ENCODE measurements around the gene OR8B8. TPM values are rescaled to one million over a fixed set of nuclear protein-coding genes. Genes with fewer than 3 reads are reported as not detected.

The OR8B8 gene
- total RNA-seq, 1 experiment from 2014 or later: not detected

GRCh38 chr11:124441519-124441918, 4.0 kb downstream of the OR8B8 start:
- H3K4me3 ChIP-seq (replicated peaks in 1 of 2; ENCODE audit: low read depth in 1 of 2, low read length in 2 of 2): no peak overlapping the region
- H4K20me1 ChIP-seq (ENCODE audit: insufficient read depth): no peaks in the 10 kb centered on the region
- H3K9me2 ChIP-seq (ENCODE audit: insufficient read depth): no peaks in the 10 kb centered on the region
- H3K4me1 ChIP-seq (ENCODE audit: control insufficient read depth in 1 of 2, insufficient read depth in 2 of 2, low read length in 2 of 2): no peaks in the 10 kb centered on the region
- H3K27ac ChIP-seq (ENCODE audit: low read depth, low read length): no peak overlapping the region
- no peaks in the 10 kb centered on the region for H3K9me3 ChIP-seq (ENCODE audit: control insufficient read depth in 1 of 2, insufficient read depth in 1 of 2, low read depth in 1 of 2, low read length in 2 of 2)
- peaks cover 59% of the 10 kb centered on the region for H3K27me3 ChIP-seq (ENCODE audit: insufficient read depth, low read length)
- no peak overlapping the region for H3K4me2 ChIP-seq (ENCODE audit: low read length)
- H3K9ac ChIP-seq (ENCODE audit: low read length): no peak overlapping the region
- ATAC-seq (no peak), DNase-seq (ENCODE audit: low read depth, low spot score) (no peak)
- TF ChIP-seq ELF1 (IDR thresholded peaks at IDR 0.05; ENCODE audit: borderline replicate concordance, low read depth): no peak
- TF ChIP-seq EGR1 (IDR thresholded peaks at IDR 0.05; ENCODE audit: low read depth): no peak
- no peak for TF ChIP-seq CBX3 (IDR thresholded peaks at IDR 0.05; ENCODE audit: low read depth)
- no peak for TF ChIP-seq ATF3 (IDR thresholded peaks at IDR 0.05)
- TF ChIP-seq EZH2 (IDR thresholded peaks at IDR 0.05): no peak
- no peak for TF ChIP-seq FOSL1 (IDR thresholded peaks at IDR 0.05; ENCODE audit: low read depth)
- no peak for TF ChIP-seq ZFX (IDR thresholded peaks at IDR 0.05)
- no peak for TF ChIP-seq TCF7L2 (IDR thresholded peaks at IDR 0.05; ENCODE audit: borderline replicate concordance, extremely low read depth, insufficient read depth, insufficient read length)
- TF ChIP-seq POLR2A (IDR thresholded peaks at IDR 0.05; ENCODE audit: borderline replicate concordance, extremely low read depth, insufficient read depth, insufficient read length): no peak
- no peak for TF ChIP-seq CTCF (IDR thresholded peaks at IDR 0.05 in 2 of 3, conservative IDR thresholded peaks at IDR 0.05 in 1 of 3; ENCODE audit: borderline replicate concordance in 1 of 3, insufficient read depth in 1 of 3, low read depth in 2 of 3, low read length in 2 of 3)
- no peak for TF ChIP-seq SRF (IDR thresholded peaks at IDR 0.05; ENCODE audit: low read depth)
- no peak for TF ChIP-seq SP1 (IDR thresholded peaks at IDR 0.05; ENCODE audit: low read depth)
- no peak for TF ChIP-seq POLR2AphosphoS5 (IDR thresholded peaks at IDR 0.05; ENCODE audit: low read depth, low read length)
- TF ChIP-seq CEBPB (IDR thresholded peaks at IDR 0.05; ENCODE audit: low read depth): no peak
- no peak for TF ChIP-seq JUND (IDR thresholded peaks at IDR 0.05)
- TF ChIP-seq RAD21 (IDR thresholded peaks at IDR 0.05; ENCODE audit: low read depth): no peak
- TF ChIP-seq EZH2phosphoT487 (IDR thresholded peaks at IDR 0.05; ENCODE audit: borderline replicate concordance): no peak
- TF ChIP-seq REST (IDR thresholded peaks at IDR 0.05; ENCODE audit: low read depth): no peak
- no TSS peak for BruUV-seq (replicated peaks)
- ChIA-PET CTCF (no interaction called here), POLR2A (no interaction called here), RAD21 (ENCODE audit: low non-redundant PET in 1 of 2, low total read pairs in 2 of 2, uncharacterized antibody in 2 of 2, unreplicated experiment in 2 of 2) (no interaction called here)
- H3K79me2 ChIP-seq (ENCODE audit: insufficient read depth, low read length): no peaks in the 10 kb centered on the region
- intact Hi-C loops (cut with micrococcal nuclease): no loop called here
- no peaks in the 10 kb centered on the region for H3K36me3 ChIP-seq (ENCODE audit: control insufficient read depth in 1 of 2, insufficient read depth in 2 of 2, low read length in 2 of 2)
- no peak overlapping the region for H2AFZ ChIP-seq (ENCODE audit: low read depth, low read length, poor library complexity, severe bottlenecking)

All from HCT116 (cell line).